Neural cell (in vitro differentiated cells): ENCODE results near the gene LNX2.

ENCODE experiments used
- EP300 ChIP-seq: fragments of 450-650 bp; conservative IDR thresholded peaks from 2 replicates; pipeline ENCODE4 v1.6.1; 2014; ENCODE audit warnings: antibody characterized with exemption, mild to moderate bottlenecking, moderate library complexity; ENCODE audit not compliant: poor library complexity, severe bottlenecking
- MXI1 ChIP-seq: fragments of 450-650 bp; conservative IDR thresholded peaks from 2 replicates; pipeline ENCODE4 v1.6.1; 2014; ENCODE audit warnings: antibody characterized with exemption, mild to moderate bottlenecking; ENCODE audit not compliant: poor library complexity, severe bottlenecking
- POLR2AphosphoS5 ChIP-seq: IDR thresholded peaks from 2 replicates; pipeline ENCODE4 v1.6.1; 2012
- TAF1 ChIP-seq: IDR thresholded peaks from 2 replicates; pipeline ENCODE4 v1.6.1; 2012; ENCODE audit warnings: low read depth
- TF ChIP-seq, protein P1 (sequence below): fragments of 450-650 bp; IDR thresholded peaks from 2 replicates; pipeline ENCODE4 v1.5.1; 2014; ENCODE audit warnings: antibody characterized with exemption, mild to moderate bottlenecking, moderate library complexity; ENCODE audit not compliant: poor library complexity, severe bottlenecking

DNA sequence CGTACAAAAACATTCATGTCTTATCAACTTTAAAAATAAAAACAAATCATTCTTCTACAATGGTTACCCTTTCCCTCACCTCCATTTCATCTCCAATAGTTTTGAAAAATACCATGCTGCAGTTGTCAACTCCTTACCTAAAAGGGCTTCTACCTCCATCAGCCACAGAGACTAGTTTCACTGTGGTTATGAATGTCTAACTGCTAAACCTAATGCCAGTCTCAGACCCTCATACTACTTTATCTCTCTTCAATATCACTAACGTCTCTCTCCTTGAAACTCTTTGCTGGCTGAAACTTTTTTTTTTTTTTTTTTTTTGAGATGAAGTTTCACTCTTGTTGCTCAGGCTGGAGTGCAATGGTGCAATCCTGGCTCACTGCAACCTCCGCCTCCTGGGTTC is 27.1 kb downstream of the LNX2 start:
- TF ChIP-seq, protein P1, sequence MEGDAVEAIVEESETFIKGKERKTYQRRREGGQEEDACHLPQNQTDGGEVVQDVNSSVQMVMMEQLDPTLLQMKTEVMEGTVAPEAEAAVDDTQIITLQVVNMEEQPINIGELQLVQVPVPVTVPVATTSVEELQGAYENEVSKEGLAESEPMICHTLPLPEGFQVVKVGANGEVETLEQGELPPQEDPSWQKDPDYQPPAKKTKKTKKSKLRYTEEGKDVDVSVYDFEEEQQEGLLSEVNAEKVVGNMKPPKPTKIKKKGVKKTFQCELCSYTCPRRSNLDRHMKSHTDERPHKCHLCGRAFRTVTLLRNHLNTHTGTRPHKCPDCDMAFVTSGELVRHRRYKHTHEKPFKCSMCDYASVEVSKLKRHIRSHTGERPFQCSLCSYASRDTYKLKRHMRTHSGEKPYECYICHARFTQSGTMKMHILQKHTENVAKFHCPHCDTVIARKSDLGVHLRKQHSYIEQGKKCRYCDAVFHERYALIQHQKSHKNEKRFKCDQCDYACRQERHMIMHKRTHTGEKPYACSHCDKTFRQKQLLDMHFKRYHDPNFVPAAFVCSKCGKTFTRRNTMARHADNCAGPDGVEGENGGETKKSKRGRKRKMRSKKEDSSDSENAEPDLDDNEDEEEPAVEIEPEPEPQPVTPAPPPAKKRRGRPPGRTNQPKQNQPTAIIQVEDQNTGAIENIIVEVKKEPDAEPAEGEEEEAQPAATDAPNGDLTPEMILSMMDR = no peak
- TF ChIP-seq TAF1 (no peak), POLR2AphosphoS5 (no peak), EP300 (no peak), MXI1 (no peak)
